Lung microvascular endothelial cell (primary cell): ENCODE results near the gene UBE2I. TPM values are rescaled to one million over a fixed set of nuclear protein-coding genes. Genes with fewer than 3 reads are reported as not detected.
"Not testable (repeated sequence)": the region's sequence is repeated elsewhere in the genome, so short reads cannot be mapped to it uniquely, and the experiment has no call there.

Source experiments
- DNase-seq, 2 donors: peaks; one replicate each; pipeline versions ENCODE4 v3.0.0 to v3.0.0-alpha.2; 2010; ENCODE audit warnings: low read depth in 2 of 2
- total RNA-seq: library from RNA; depleted of rRNA; stranded (reverse); fragments of >200 nt; gene quantifications from 2 replicates; pipeline ENCODE4 v1.2.1, GENCODE V29; 2014

Gene UBE2I
- total RNA-seq, 1 donor from 2014 or later: 35.3 TPM

DNA sequence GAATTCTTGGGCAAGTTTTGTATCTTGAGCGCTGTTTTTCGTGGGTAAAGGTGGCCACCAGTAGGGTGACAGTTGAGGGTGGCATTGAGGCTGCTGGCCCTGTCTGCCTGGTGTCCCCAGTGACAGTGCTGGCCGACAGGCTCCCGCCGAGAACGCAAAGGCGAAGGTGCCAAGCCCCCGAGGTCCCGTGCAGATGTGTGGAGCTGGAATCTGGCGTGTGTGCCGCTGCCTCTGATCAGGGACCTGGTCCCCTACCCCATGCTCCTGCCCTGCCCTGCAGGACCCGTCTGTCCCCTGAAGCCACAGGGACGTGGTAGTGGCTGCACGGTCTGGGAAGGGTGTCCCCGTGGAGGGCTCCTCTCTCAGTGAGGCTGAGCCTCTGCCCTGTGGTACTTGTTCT lies 3.5 kb downstream of the UBE2I start:
- DNase-seq: no peak

DNA sequence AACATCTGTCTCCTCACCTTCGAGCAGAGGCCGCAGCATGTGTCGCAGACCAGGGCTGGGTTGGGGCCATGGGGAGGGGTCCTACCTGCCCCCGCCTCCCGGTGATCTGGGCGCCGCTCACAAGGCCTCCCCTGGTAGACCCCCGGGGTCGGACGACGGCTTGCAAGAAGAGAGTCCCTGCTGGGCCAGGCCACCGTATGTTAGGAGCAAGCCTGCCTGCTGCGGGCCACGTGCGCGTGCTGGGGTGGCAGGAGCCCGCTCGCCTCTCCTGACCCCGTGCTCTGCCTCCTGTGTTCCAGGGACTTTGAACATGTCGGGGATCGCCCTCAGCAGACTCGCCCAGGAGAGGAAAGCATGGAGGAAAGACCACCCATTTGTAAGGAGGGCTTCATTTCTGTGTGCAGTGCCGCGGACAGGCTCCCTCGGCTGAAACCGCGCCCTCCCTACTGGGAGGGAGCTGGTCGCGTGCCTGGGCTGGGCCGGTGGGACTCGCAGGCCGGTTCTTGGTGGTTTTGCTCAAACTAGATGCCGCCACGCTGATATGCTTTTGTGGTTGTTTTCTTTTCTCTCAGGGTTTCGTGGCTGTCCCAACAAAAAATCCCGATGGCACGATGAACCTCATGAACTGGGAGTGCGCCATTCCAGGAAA lies 4.4 kb downstream of the UBE2I start:
- DNase-seq: no peak

DNA sequence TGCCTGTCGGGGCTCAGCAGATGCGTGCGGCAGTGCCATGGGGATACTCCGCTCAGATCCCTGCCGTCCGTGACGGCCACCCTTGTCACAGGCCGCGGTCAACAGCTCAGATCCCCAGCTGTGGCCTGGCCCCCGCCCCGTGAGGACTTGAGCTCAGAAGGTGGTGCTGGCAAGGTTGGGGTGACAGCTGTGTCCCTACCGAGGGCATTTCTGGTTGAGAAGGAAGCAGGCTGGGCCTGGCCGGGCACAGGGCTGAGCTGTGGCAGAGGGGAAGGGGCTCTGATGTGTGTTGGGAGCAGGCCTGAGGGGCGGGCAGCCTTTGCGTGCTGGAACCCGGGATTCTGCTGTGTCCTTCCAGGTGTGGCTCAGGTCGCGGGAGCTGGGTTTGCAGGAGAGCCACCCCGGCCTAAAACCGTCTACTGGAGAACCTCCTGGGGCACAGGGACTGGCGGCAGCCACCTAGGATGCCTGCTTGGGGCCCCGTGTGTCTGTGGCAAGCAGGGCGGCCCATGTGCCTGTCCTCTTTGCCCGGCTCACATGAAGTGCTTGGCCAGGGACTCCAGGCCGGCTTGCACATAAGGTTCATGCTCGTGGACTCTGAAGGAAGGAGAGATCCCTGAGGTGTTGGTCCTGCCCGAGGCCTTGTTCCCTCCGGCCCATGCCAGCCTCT lies 5.1 kb downstream of the UBE2I start:
- DNase-seq: no peak

DNA sequence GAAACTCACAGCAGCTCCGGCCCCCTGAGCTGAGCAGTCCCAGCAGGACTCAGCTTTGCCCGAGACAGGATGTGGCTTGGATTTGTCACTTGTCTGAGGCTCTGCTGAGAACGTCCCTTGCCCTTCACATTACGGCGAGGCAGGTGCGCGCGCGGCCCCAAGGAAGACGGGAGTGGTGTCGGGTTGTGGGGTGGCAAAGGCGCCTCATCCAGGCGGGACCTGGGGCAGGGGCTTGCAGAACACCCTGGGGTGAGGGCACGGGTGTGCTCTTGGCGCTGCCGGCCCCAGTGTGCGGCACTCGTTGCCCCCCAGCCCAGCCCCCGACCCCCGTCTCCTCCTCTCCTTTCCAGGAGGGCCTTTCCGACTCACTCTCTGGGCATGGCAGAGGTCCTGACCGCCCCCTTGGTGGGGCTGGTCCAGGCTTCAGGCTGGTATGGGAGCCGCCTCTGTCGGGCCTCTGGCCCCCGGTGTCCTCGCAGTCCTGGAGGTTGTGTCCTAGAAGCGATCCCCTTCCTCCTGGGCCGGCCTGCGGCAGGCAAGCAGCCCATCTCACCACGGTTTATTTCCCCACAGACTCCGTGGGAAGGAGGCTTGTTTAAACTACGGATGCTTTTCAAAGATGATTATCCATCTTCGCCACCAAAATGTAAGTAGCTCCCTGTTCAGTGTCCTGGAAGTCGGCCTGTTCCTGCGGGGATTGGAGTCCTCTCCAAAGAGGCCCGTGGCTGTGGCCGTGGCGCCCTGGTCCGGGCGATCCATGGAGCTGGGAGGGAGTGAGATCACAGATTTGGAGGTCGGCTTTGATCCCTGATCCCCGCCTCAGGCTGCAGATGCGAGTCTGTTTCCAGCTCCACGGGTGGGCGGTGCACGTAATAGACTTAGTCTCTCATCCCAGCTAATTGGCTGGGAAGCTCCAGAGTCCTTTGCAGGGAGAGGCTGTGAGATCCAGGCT lies 5.9 kb downstream of the UBE2I start:
- DNase-seq: no peak

DNA sequence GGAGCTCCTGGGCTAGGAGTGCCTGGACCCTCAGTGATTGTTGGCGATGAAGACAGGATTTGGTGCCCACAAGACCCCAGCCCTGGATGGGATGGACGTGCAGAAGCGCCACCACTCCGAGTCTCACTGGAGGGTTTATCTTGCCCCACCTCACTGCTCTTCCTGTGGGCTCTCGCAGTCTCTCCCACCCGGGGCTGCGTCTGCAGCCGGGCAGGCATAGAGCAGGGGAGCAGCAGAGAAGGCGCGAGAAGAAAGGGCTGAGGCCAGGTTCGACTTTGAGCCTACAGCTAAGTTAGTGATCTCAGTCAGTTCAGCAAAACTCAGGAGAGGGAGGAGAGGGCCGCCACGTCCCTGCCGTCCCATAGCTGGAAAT lies 6.6 kb downstream of the UBE2I start:
- no peak for DNase-seq

DNA sequence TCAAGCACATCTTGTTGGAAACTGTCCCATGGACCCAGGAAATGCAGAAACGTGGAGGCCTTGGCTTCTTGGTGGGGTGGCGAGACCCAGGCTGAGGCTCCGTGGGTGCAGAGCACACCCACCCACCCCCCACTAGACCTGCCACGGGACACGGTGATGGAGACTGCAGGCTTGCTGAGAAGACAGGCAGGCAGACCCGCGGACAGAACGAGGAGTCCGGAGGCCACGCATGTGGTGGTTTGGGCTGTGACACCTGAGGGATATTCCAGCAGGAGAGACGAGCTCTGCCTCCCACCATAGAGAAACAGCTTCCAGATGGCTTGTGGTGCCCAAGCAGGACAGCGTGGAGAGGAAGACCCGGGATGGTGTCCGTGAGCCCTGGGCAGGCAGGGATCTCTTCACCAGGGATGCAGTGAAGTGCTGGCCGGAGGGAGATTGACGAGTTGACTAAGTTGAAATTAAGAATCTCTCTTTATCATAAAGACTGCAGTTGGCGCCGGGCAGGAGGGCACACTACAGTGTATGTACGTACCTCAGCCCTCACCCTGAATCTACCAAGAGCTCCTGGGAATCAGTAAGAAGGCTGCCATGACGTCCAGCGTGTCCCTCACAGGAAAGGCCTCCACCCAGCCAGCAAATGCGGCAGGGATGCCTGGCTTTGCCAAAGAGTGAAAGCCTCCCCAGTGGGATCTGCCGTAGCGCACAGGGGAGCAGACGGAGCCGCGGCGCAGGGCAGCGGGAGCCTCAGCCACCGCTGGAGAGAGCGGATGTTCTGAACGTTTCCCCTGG lies 8.2 kb downstream of the UBE2I start:
- DNase-seq: no peak

DNA sequence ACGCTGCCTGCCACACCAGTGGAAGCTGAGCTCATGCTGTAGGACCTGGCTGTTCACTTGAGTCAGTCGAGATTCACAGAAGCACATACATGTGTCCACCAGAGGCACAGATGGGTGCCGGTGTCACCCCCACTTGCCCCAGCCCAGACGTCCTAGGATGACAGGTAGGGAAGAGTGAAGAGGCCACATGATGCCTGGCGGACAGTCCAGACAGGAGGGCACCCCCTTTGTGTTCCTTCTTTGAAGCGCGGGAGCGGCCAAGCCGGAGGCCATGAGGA lies 8.8 kb downstream of the UBE2I start:
- DNase-seq: no peak

DNA sequence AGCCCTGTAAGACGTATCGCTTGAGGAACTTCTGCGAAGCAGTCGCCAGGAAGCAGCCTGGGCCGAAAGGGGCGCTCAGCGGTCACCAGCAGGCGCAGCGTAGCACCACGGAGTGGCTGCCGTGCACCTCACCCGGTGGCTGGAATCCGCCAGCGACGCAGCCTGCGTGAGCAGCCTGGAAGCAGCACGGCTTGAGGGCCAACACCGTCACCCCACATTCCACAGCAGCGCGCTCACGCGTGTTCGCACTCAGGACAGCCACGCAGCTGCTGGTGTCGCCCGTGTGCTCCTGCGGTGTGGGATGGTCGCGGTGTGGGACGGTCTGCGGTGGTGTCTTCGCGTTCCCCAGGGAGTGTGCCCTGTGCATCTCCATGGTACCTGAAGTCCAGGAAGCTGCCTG lies 9.6 kb downstream of the UBE2I start:
- DNase-seq: no peak

DNA sequence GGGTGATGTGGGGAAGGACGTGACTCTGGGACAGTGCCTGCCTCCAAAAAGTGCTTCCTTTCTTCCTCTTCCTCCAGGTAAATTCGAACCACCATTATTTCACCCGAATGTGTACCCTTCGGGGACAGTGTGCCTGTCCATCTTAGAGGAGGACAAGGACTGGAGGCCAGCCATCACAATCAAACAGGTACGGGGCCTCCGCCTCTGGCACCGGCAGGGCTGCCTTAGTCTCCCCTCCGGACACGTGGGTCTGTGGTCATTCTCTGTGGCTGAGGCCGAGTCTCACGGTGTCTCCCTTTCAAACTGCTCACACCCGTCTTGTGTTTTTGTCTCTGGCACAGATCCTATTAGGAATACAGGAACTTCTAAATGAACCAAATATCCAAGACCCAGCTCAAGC lies 10.7 kb downstream of the UBE2I start:
- no peak for DNase-seq

DNA sequence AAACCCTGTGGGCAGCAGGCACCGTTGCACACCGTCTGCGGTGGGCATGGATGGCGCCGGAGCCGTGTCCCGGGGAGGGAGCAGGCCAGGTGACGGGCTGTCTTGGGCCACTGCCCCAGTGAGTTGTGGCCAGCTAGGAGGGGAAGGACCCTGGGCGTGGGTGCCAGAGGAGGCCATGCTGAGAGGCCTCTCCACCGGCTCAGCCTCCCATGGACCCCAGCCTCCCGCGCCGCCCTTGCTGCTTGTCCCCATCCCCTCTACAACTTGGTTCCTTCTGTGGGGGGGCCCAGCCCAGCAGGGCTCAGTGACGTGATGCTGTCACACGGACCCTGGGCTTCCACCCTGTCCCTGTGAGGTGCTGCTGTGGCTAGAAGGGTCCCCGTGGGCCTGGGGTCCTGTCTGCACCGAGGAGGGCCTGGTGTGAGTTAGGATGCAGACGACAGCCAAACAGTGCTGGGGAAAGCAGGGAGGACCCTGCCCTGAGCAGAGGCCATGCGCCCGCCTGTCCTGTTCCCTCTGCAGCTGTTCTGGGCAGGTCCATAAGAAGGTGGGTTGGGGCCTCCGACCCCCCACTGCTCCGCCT lies 11.3 kb downstream of the UBE2I start:
- no peak for DNase-seq

DNA sequence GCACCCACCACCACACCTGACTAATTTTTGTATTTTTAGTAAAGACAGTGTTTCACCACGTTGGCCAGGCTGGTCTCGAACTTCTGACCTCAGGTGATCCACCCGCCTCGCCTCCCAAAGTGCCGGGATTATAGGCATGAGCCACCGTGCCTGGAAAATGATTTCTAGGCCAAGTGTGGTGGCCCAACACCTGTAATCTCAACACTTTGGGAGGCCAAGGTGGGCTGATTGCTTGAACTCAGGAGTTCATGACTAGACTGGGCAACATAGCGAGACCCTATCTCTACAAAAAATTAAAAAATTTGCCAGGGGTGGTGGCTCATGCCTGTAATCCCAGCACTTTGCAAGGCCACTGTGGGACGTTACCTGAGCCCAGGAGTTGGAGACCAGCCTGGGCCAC lies 13.0 kb downstream of the UBE2I start:
- no peak for DNase-seq

DNA sequence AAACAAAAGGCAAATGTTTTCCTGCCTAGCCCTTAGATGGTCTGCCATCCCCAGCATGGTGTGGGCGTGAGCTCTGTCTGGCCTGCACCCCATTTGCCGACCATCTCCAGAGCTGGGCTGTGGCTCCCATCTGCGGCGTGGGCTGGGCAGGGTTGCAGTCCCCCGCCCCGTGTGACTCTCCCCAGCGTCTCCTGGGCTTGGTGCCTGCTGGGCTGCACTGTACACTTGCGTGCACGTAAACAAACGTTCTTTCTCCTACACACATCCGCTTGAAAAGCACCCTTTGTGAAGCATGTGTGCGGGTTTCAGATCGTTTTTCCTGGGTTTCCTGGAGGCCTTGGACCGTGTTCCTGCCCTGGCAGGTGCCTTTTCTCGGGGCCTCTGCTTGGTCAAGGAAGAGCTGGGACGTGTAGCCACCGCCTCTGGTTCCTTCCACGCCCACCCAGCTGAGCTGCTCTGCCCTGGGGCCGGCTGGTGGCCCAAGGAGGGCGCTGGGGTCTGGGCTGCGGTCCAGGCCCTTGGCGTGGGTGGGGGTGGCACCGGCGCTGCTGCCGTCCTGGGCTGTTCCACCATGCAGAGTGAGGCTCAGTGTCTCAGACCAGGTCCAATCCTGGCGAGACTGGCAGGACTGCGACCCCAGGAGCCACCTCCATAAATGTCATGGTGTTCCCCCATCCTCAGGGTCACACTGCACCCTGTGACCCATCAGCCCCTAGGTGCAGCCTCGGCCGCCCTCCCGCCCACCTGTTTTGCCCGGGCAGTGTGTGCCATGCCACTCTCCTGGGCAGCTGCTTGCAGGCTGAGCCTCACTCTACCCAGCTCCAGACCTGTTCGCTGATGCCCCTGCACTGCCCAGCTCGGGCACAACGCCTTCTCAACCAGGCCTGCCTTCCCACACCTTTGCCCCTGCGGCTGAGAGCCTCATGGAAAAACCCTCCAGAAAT lies 14.1 kb downstream of the UBE2I start:
- no peak for DNase-seq

DNA sequence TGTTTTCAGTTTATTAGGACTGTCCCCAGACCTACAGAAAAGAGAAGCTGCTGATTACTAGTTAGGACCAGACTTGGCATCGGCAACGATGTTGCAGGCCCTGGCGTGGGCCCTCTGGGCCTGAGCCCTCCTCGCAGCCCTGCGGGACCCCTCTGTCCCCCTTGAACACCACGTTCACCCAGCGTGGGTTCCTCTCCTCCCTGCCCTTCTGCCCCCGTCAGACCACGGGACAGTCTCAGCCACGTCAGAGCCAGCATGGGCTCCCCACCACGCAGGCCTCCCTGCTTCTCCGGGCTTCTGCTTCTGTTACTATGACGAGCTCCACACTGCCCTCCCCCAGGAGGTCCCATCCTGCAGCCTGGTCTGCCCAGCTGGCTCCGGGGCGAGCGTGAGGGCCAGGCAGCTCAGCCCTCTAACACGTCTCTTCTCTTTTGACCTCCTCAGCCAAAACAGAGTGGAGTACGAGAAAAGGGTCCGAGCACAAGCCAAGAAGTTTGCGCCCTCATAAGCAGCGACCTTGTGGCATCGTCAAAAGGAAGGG lies 14.9 kb downstream of the UBE2I start:
- no peak for DNase-seq

DNA sequence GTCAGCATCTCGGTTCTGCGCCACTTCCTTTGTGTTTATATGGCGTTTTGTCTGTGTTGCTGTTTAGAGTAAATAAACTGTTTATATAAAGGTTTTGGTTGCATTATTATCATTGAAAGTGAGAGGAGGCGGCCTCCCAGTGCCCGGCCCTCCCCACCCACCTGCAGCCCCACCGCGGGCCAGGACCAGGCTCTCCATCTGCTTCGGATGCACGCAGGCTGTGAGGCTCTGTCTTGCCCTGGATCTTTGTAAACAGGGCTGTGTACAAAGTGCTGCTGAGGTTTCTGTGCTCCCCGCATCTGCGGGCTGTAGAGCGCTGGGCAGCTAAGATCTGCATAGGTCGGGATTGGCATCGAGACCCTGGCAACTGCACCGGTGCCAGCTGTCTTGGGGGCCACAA lies 15.8 kb downstream of the UBE2I start:
- DNase-seq: no peak

DNA sequence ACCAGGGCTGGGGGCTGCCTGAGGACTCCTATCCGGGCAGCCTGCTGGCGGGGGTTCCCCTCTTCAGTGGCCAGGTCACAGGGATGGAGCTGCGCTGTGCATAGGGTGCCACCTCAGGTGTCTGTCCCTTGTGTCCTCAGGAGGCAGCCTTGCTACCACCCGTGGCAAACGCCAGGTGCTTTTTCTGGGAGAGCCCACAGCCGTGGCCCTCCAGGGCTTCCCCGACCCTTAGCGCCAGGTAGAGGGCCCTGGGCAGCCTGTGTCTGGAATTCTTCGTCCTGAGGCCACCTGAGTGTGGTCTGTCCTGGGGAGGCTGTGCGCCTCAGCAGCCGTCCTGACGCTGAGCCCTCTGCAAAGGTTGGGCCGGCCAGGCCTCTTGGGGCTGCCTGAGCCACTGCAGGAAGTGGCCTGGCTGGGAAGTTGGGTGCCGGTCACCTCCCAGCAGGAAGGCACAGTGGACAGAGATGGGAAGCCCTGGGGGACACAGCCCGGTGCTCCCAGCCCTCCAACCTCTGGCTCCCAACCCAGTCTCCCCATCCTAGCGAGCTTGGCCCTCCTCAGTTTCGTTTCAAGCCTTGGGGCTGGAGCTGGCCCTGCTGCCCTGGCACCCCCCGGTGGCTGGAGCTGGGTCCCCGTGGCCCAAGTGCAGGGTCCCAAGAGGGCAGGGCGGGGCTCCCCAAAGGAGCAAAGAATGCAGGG lies 16.4 kb downstream of the UBE2I start:
- DNase-seq: no peak

DNA sequence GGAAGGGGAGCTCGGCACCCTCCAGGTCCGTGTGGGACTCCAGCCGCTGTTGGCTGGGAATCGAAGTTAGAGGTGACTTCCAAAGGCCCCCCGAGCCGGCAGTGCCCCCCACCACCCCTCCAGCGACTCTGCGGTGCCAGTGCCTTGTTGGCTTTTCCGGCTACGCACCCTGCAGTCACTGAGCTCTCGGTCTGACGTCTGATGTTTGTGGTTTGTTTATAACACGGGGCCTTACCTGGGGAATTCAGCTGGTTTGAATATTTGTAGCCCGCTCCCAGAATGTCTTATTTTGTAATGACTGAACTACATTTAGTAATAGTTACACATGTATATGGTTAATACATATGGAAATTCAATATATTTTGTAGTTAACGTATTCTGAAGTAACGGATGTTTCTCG lies 17.0 kb downstream of the UBE2I start:
- DNase-seq: no peak

DNA sequence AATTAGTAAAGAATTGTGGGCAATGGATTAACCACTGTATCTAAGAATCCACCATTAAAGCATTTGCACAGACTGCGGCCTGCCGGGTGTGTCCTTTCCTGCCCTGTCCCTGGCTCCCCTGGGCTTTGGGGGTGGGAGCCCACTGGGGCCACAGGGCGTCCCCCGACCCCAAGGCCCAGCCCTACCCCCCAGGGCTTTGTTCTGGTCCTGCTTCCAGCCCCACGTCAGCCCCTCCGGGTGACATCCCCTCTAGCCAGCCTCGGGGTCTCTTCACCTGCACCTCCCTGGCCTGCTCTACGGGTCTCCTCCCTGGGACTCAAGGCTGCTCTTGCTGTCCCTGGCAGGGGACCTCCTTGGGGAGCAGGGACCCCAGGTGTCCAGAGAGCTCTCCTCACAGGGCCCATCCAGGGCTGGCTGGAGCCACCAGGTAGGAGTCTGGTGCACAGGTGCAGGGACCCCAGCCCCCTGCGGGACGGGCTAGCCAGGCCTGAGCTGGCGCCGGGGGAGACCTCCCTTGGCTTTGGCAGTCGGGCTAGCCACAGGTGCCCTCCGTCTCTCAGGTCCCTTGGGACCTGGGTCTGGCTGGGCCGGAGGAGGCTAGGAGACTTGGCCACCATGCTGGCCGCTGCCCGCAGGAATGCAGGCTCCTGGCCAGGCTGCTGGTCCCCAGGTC lies 17.6 kb downstream of the UBE2I start:
- DNase-seq: no peak

DNA sequence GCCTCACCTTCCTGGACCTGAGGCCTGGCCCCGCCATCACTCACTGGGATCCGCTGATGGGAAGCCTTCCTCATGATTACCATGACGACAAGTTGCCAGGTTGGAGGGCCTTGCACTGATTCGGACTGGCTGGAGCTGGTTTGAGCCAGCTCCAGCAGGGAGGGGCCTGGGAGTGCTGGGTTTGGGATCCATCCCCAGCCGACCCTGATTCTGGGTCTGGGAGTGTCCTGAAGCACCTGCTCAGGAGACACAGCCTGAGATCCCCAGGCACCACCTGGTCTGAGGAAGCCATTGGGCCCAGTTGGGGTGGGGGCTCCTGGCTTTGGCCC lies 18.1 kb downstream of the UBE2I start:
- no peak for DNase-seq

DNA sequence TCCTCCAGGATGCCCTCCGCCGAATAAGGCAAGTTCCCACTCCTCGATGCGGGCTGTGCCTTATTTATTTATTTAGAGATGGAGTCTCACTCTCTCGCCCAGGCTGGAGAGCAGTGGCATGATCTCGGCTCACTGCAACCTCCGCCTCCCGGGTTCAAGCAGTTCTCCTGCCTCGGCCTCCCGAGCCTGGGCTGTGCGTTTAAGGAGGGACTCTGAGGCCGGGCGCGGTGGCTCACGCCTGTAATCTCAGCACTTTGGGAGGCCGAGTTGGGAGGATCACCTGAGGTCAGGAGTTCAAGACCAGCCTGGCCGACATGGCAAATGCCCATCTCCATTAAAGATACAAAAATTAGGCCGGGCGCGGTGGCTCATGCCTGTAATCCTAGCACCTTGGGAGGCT lies 18.7 kb downstream of the UBE2I start:
- not testable (repeated sequence) for DNase-seq
